Stimulated activated CD4-positive, alpha-beta T cell treated with anti-CD3 and anti-CD28 coated beads, TNF-alpha, amount 100 ng/mL, for 4 hours (primary cell): ENCODE measurements around the gene PARS2.
"Not testable (repeated sequence)": the region's sequence is repeated elsewhere in the genome, so short reads cannot be mapped to it uniquely, and the experiment has no call there.

ENCODE experiments used
- DNase-seq, 3 experiments: peaks; one replicate each; pipeline ENCODE4 v3.0.0-alpha.2; 2020; ENCODE audit warnings: low read depth in 3 of 3

PARS2 gene

DNA sequence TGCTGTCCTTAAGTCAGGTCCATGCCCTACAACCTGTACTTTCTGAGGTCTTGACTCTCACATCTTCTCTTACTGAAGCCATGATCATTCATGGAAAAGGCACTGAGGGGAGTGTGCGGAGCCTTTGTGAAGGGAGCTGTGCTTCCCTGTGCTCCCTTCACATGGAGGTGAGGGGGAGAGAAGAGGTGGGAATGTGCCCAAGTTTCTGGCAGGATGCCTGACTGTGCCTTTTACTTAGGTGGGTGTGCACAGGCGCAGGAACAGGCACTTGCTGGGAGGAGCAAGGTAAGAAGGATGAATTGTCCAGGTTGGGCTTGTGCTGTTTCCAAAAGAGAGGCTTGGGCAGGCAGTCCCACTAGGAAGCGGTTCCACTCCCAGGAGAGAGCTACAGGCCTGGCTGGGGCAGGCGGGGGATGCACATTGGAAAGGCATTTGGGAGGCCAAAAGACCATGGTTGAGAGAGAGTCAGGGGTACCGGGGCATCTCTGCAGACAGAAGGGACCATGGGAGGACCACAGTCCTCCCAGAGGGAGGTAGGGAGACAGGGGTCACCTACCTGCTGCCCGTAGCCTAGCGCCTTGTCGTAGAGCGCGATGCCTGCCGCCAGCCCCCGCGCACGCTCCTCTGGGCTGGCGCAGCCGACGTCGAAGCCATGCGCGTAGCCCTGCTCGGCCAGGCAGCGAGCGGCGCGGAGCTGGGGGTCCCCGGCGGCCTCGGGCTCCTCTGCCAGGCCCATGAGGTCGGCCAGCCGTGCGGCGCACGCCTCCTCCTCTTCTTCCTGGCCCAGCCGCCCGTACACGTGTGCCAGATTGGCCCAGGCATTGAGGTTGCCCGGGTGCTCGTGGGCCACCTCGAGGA is 35.9 kb upstream of the PARS2 start:
- no peak for DNase-seq

DNA sequence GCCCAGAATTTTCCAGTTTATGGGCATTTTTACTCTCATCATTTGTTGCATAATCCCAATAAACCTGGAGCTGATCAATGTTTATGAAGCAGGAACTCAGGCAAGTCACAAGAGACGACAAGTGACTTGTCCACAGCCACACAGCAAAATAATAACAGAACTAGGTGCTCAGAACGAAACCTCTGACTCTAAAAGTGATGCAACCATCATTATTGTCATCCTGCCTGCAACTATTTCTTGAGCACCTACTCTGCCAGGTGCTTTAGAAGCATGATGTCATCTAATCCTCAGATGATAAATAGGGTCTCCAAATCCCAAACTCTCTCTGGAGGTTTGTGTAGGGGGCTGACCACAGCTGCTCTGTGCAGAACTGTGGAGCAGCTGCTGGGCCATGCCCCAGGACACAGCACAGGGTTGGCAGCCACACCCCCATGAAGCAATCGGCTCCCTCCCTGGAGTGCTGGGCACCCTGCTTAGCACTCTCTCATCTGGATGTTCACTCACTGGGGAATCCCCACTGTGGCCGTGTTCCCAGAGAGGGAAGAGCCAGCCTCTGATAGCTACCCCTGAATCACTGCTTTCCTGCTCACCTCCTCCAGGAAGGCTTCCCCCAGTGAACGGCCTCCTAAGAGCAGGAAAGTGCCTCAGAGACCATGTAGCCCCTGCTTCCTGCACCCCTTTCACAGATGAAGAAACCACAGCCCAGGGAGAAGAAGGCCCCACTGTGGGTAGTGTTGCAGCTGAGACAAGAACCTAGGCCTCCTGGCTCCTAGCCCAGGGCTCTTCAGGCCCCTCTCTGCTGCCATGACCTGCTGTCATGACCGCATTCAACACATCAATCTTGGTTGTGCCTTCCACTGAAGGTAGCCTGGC is 34.7 kb upstream of the PARS2 start:
- no peak for DNase-seq

GRCh38 chr1:54798206-54798605 is 33.9 kb upstream of the PARS2 start:
- DNase-seq = no peak

GRCh38 chr1:54796902-54797301 is 32.6 kb upstream of the PARS2 start:
- no peak for DNase-seq

GRCh38 chr1:54795841-54796468 is 31.6 kb upstream of the PARS2 start:
- no peak for DNase-seq

DNA sequence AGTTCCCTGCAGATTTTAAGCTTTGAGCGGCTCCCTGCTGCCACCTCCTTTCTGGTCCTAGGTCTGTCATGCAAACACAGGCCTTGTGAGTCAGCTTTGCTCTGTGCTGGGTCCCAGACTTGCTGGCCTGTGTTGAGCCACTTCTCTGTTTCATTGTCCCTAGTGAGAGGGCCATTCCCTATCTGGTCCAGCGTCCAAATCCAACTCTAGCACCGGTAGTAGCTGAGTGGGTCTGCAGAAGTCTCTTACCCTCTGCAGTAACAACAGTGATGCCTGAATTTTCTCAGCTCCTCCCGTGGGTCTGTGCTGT is 31.0 kb upstream of the PARS2 start:
- DNase-seq = no peak

GRCh38 chr1:54794451-54795355 is 30.4 kb upstream of the PARS2 start:
- no peak for DNase-seq

GRCh38 chr1:54792686-54793282 is 28.5 kb upstream of the PARS2 start:
- DNase-seq = no peak

- DNase-seq = no peak
Measured at GRCh38 chr1:54791880-54792522, 27.7 kb upstream of the PARS2 start.

- DNase-seq = no peak
Measured at GRCh38 chr1:54788459-54788858, 24.1 kb upstream of the PARS2 start.

DNA sequence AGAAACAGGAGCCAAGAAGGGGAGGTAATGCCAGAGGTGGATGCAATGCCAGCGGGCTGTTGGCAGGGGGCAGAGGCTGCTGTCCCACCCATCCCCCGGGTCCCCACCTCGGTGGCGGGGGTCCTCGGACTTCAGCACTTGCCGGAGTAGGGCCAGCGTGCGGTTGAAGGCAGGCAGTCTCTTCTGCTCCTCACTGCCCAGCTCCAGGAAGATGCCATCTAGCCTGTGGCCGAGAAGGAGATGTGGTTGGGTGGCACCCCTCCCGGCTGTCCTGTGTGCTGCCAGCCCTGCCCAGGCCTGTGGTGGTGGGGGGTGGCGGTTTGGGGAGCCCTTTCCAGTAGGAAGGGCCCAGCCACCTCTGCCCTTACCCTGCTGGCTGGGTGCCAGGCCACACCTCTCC is 23.3 kb upstream of the PARS2 start:
- no peak for DNase-seq

GRCh38 chr1:54786778-54787177 is 22.5 kb upstream of the PARS2 start:
- DNase-seq = no peak

GRCh38 chr1:54784066-54784465 is 19.7 kb upstream of the PARS2 start:
- no peak for DNase-seq

DNA sequence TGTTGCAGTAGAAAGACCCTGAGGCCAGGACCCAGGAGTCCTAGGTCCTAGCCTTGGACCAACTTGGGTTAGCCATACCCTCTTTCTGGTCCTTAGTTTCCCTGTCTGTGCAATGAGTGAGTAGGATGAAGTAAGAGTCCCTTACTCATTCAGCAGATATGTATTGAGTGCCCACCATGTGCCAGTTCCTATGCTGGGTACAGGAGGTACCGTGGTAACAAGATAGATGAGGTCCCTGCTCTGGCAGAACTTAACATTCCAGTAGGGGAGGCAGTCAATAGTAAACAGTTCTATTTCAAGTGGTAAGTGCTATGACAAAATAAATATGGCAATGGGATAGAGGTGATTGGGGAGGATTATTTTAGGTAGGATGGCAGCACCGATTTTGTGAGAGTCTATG is 18.3 kb upstream of the PARS2 start:
- DNase-seq = no peak

- no peak for DNase-seq
Measured at GRCh38 chr1:54782156-54782555, 17.8 kb upstream of the PARS2 start.

GRCh38 chr1:54781023-54781723 is 16.9 kb upstream of the PARS2 start:
- DNase-seq = no peak

GRCh38 chr1:54777431-54777830 is 13.1 kb upstream of the PARS2 start:
- no peak for DNase-seq

GRCh38 chr1:54777011-54777410 is 12.7 kb upstream of the PARS2 start:
- DNase-seq = no peak

DNA sequence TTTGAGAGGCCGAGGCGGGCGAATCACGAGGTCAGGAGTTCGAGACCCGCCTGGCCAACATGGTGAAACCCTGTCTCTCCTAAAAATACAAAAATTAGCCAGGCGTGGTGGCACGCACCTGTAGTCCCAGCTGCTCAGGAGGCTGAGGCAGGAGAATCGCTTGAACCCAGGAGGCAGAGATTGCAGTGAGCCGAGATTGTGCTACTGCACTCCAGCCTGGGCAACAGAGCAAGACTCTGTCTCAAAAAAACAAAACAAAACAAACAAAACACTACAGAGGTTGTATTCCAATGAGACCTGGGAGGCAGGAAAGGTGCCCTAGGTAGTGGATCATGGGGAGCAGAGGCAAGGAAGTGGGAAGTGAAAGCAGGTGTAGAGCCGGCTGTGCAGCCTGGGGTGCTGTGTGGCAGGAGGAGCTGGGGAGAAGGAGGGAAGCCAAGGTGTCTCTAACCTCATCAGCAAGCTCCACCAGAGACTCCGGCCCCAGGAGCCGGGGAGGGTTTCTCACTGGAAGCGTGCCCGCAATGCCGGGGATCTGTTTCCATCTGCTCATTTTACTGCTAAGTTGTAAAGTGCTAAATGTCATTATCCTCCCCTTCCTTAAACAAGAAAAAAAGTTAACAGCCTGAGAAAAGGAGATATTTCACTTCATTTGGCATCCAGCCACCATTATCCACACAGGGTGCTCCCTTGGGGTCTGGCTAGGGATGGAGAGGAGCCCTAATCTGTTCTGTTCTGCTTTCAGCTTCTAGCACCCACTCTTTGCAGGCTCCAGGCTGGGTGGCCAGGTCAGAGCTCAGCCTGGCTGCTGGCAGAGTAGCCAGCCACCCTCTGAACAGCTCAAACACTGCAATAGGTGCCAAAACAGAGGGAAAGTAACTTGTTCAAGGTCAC is 11.8 kb upstream of the PARS2 start:
- not testable (repeated sequence) for DNase-seq
